H9 (cell line): ENCODE measurements around the gene PRKCB. TPM values are rescaled to one million over a fixed set of nuclear protein-coding genes. Genes with fewer than 3 reads are reported as not detected.

Source experiments
- DNase-seq: peaks from one replicate; pipeline ENCODE4 v3.0.0-alpha.2; 2017
- H2AFZ ChIP-seq: one replicate; pipeline ENCODE4 v1.6.1; 2013; ENCODE audit warnings: mild to moderate bottlenecking, low read length, control low read depth, moderate library complexity
- H2AK5ac ChIP-seq: 2 replicates; pipeline ENCODE4 v1.6.1; 2013; ENCODE audit warnings: low read length, control low read depth, mixed read lengths; ENCODE audit not compliant: insufficient read length
- H2BK120ac ChIP-seq: one replicate; pipeline ENCODE4 v1.6.1; 2013; ENCODE audit warnings: low read depth, mild to moderate bottlenecking, low read length, control low read depth, inconsistent platforms; ENCODE audit not compliant: poor library complexity, severe bottlenecking
- H2BK12ac ChIP-seq: 2 replicates; pipeline ENCODE4 v1.6.1; 2013; ENCODE audit warnings: low read length, control low read depth, mixed read lengths, low read depth; ENCODE audit not compliant: insufficient read length
- H2BK15ac ChIP-seq: 2 replicates; pipeline ENCODE4 v1.6.1; 2013; ENCODE audit warnings: low read depth, low read length, control low read depth
- H2BK20ac ChIP-seq: one replicate; pipeline ENCODE4 v1.6.1; 2013; ENCODE audit warnings: low read depth, mild to moderate bottlenecking, low read length, control low read depth, inconsistent platforms; ENCODE audit not compliant: poor library complexity, severe bottlenecking
- H2BK5ac ChIP-seq: 2 replicates; pipeline ENCODE4 v1.6.1; 2013; ENCODE audit warnings: low read length, control low read depth, mixed read lengths; ENCODE audit not compliant: insufficient read length
- H3K14ac ChIP-seq: 2 replicates; pipeline ENCODE4 v1.6.1; 2013; ENCODE audit warnings: low read length, control low read depth; ENCODE audit not compliant: insufficient read depth
- H3K18ac ChIP-seq: 2 replicates; pipeline ENCODE4 v1.6.1; 2013; ENCODE audit warnings: low read depth, mild to moderate bottlenecking, mixed read lengths, low read length, control low read depth; ENCODE audit not compliant: insufficient read length
- H3K23ac ChIP-seq: 2 replicates; pipeline ENCODE4 v1.6.1; 2013; ENCODE audit warnings: low read length, control low read depth, mixed read lengths, low read depth; ENCODE audit not compliant: insufficient read length
- H3K23me2 ChIP-seq: 2 replicates; pipeline ENCODE4 v1.6.1; 2013; ENCODE audit warnings: low read depth, mild to moderate bottlenecking, mixed read lengths, low read length, control low read depth; ENCODE audit not compliant: insufficient read length, poor library complexity, severe bottlenecking
- H3K27ac ChIP-seq: 2 replicates; pipeline ENCODE4 v1.5.1; 2013; ENCODE audit warnings: low read length, control low read depth, mixed read lengths, low read depth; ENCODE audit not compliant: insufficient read length
- H3K27me3 ChIP-seq: 2 replicates; pipeline ENCODE4 v1.6.1; 2013; ENCODE audit warnings: low read length, control low read depth, inconsistent platforms; ENCODE audit not compliant: insufficient read depth
- H3K4ac ChIP-seq: 2 replicates; pipeline ENCODE4 v1.6.1; 2013; ENCODE audit warnings: low read depth, mild to moderate bottlenecking, control low read depth, inconsistent platforms, low read length, moderate library complexity
- H3K4me1 ChIP-seq: 2 replicates; pipeline ENCODE4 v1.6.1; 2013; ENCODE audit warnings: low read length, control low read depth, inconsistent platforms; ENCODE audit not compliant: insufficient read depth
- H3K4me2 ChIP-seq: 2 replicates; pipeline ENCODE4 v1.6.1; 2013; ENCODE audit warnings: low read length, control low read depth, mixed read lengths; ENCODE audit not compliant: insufficient read length, insufficient read depth
- H3K56ac ChIP-seq: 2 replicates; pipeline ENCODE4 v1.6.1; 2013; ENCODE audit warnings: low read depth, mild to moderate bottlenecking, mixed read lengths, low read length, control low read depth; ENCODE audit not compliant: insufficient read length
- H3K79me1 ChIP-seq: 2 replicates; pipeline ENCODE4 v1.6.1; 2013; ENCODE audit warnings: low read depth, mild to moderate bottlenecking, moderate library complexity, low read length, control low read depth, inconsistent platforms; ENCODE audit not compliant: insufficient read depth, poor library complexity, severe bottlenecking
- H3K79me2 ChIP-seq: 2 replicates; pipeline ENCODE4 v1.6.1; 2013; ENCODE audit warnings: low read length, control low read depth, inconsistent platforms; ENCODE audit not compliant: insufficient read depth
- H3K9ac ChIP-seq: 2 replicates; pipeline ENCODE4 v1.6.1; 2013; ENCODE audit warnings: low read length, control low read depth, mixed read lengths; ENCODE audit not compliant: insufficient read length; ENCODE audit errors: extremely low read depth
- H3K9me3 ChIP-seq: one replicate; pipeline ENCODE4 v1.6.1; 2013; ENCODE audit warnings: low read depth, low read length, inconsistent platforms; ENCODE audit not compliant: control insufficient read depth
- H3T11ph ChIP-seq: one replicate; pipeline ENCODE4 v1.6.1; 2013; ENCODE audit warnings: mild to moderate bottlenecking, low read length, control low read depth, inconsistent platforms
- H4K20me1 ChIP-seq: one replicate; pipeline ENCODE4 v1.6.1; 2013; ENCODE audit not compliant: control insufficient read depth, insufficient read length, insufficient read depth
- H4K5ac ChIP-seq: 2 replicates; pipeline ENCODE4 v1.6.1; 2013; ENCODE audit warnings: low read depth, mild to moderate bottlenecking, mixed read lengths, low read length, control low read depth; ENCODE audit not compliant: insufficient read length
- H4K8ac ChIP-seq: replicated peaks from 2 replicates; pipeline ENCODE4 v1.6.1; 2013; ENCODE audit warnings: low read length, control low read depth, mixed read lengths, low read depth; ENCODE audit not compliant: insufficient read length
- H4K91ac ChIP-seq: 2 replicates; pipeline ENCODE4 v1.6.1; 2013; ENCODE audit warnings: low read depth, mild to moderate bottlenecking, moderate library complexity, mixed read lengths, low read length, control low read depth; ENCODE audit not compliant: insufficient read length
- H3K27ac Mint-ChIP-seq, 3 experiments: 2 replicates in 2 of 3; 3 replicates in 1 of 3; pipeline ENCODE4 v1.8.0; 2020 to 2021; ENCODE audit warnings: mixed read lengths in 3 of 3, mild to moderate bottlenecking in 1 of 3, moderate library complexity in 1 of 3
- H3K27me3 Mint-ChIP-seq: 2 replicates; pipeline ENCODE4 v1.8.0; 2021; ENCODE audit warnings: low read depth, mild to moderate bottlenecking, moderate library complexity, mixed read lengths
- H3K36me3 Mint-ChIP-seq, 3 experiments: 2 replicates in 2 of 3; 3 replicates in 1 of 3; pipeline ENCODE4 v1.8.0; 2020 to 2021; ENCODE audit warnings: low read depth in 3 of 3, mixed read lengths in 3 of 3; ENCODE audit not compliant: insufficient read depth in 1 of 3
- H3K4me1 Mint-ChIP-seq, 2 experiments: 2 replicates each; pipeline ENCODE4 v1.8.0; 2020; ENCODE audit warnings: mixed read lengths in 2 of 2
- H3K4me3 Mint-ChIP-seq, 2 experiments: 2 replicates in 1 of 2; 3 replicates in 1 of 2; pipeline ENCODE4 v1.8.0; 2020 to 2021; ENCODE audit warnings: mild to moderate bottlenecking in 2 of 2, mixed read lengths in 2 of 2, moderate library complexity in 1 of 2
- H3K9me3 Mint-ChIP-seq, 2 experiments: 2 replicates in 1 of 2; 3 replicates in 1 of 2; pipeline ENCODE4 v1.8.0; 2020; ENCODE audit warnings: mild to moderate bottlenecking in 2 of 2, mixed read lengths in 2 of 2, moderate library complexity in 1 of 2
- CTCF ChIP-seq: fragments of 200-600 bp; sonication (generic); conservative IDR thresholded peaks from 3 replicates; pipeline ENCODE4 v1.8.0; 2021; ENCODE audit warnings: antibody characterized with exemption, mild to moderate bottlenecking
- WGBS: extraction: QIAGEN DNeasy Blood & Tissue Kit; methylation state at CpG from one replicate; pipeline ENCODE4 v1.1.7; 2013; ENCODE audit warnings: missing lambda C conversion rate, low lambda C conversion rate, mixed read lengths; ENCODE audit not compliant: insufficient read length; ENCODE audit errors: extremely low coverage; 5-methylcytosine and 5-hydroxymethylcytosine counted together
- total RNA-seq: library from RNA; stranded (reverse); gene quantifications from 2 replicates; pipeline ENCODE4 v1.2.1, GENCODE V29; 2021

Gene PRKCB
- total RNA-seq, 1 experiment from 2014 or later = 7.0 TPM

- H3K9ac ChIP-seq = no peak overlapping the region
- no peak overlapping the region for H2BK12ac ChIP-seq
- H3K4me2 ChIP-seq = no peak overlapping the region
- H2BK20ac ChIP-seq = no peak overlapping the region
- no peak for TF ChIP-seq CTCF
- no peak overlapping the region for H3K14ac ChIP-seq
- no peaks in the 10 kb centered on the region for H3K79me2 ChIP-seq
- no peak overlapping the region for H3K27ac Mint-ChIP-seq
- H2BK120ac ChIP-seq = no peak overlapping the region
- H3K4ac ChIP-seq = no peak overlapping the region
- no peak overlapping the region for H3K23ac ChIP-seq
- peaks cover 10% of the 10 kb centered on the region for H3K27me3 Mint-ChIP-seq
- 0 out of 2 replicates have a peak, but pooled peaks cover 5% of the 10 kb centered on the region for H3K4me1 ChIP-seq
- peaks cover 11 to 16% of the 10 kb centered on the region in 2 experiments for H3K4me1 Mint-ChIP-seq
- no peaks in the 10 kb centered on the region for H3K9me3 Mint-ChIP-seq
- DNase-seq = no peak
- no CpG with 5 or more reads among the region's 1 CpG for WGBS
- H3K27me3 ChIP-seq = no peaks in the 10 kb centered on the region
- H4K91ac ChIP-seq = no peak overlapping the region
- H3K9me3 ChIP-seq = no peaks in the 10 kb centered on the region
- no peaks in the 10 kb centered on the region for H3K23me2 ChIP-seq
- no peaks in the 10 kb centered on the region for H4K20me1 ChIP-seq
- no peak overlapping the region for H3K4me3 Mint-ChIP-seq
- H3T11ph ChIP-seq = no peak overlapping the region
- no peak overlapping the region for H2AFZ ChIP-seq
- H3K18ac ChIP-seq = no peak overlapping the region
- H3K79me1 ChIP-seq = no peaks in the 10 kb centered on the region
- no peak overlapping the region for H2AK5ac ChIP-seq
- no peak overlapping the region for H3K27ac ChIP-seq
- H3K36me3 Mint-ChIP-seq = no peaks in the 10 kb centered on the region
- H4K5ac ChIP-seq = no peak overlapping the region
- H4K8ac ChIP-seq = no peak overlapping the region
- no peak overlapping the region for H2BK5ac ChIP-seq
- H2BK15ac ChIP-seq = no peak overlapping the region
- no peak overlapping the region for H3K56ac ChIP-seq
These were observed 108.6 kb downstream of the PRKCB start for GRCh38 chr16:23944381-23944780.
